Transverse colon (tissue), 4 donors: Measurements from ENCODE around the gene KCNC4. TPM values are rescaled to one million over a fixed set of nuclear protein-coding genes. Genes with fewer than 3 reads are reported as not detected.

Experiments used
- DNase-seq: peaks from one replicate; pipeline ENCODE4 v3.0.0-alpha.2; 2019
- H3K27ac ChIP-seq, 4 donors: fragments of 200-600 bp; sonication (generic); 2 replicates each; pipeline ENCODE4 v1.5.1; 2016 to 2018; ENCODE audit warnings: inconsistent platforms in 4 of 4
- H3K27me3 ChIP-seq: fragments of 200-600 bp; sonication (generic); 2 replicates; pipeline ENCODE4 v1.5.1; 2017; ENCODE audit warnings: inconsistent platforms
- H3K36me3 ChIP-seq, 4 donors: fragments of 200-600 bp; sonication (generic); 2 replicates each; pipeline ENCODE4 v1.5.1; 2017 to 2019; ENCODE audit warnings: inconsistent platforms in 4 of 4
- H3K4me1 ChIP-seq, 4 donors: fragments of 200-600 bp; sonication (generic); 2 replicates each; pipeline ENCODE4 v1.5.1; 2017 to 2020; ENCODE audit warnings: inconsistent platforms in 4 of 4
- H3K4me3 ChIP-seq, 4 donors: fragments of 200-600 bp; sonication (generic); 1 replicate in 1 of 4; 2 replicates in 3 of 4; pipeline versions ENCODE4 v1.5.1 to v1.6.1; 2017 to 2019; ENCODE audit warnings: inconsistent platforms in 4 of 4
- H3K9me3 ChIP-seq, 2 donors: fragments of 200-600 bp; sonication (generic); 2 replicates each; pipeline ENCODE4 v1.5.1; 2017 to 2019; ENCODE audit warnings: inconsistent platforms in 2 of 2
- CTCF ChIP-seq, 5 experiments: fragments of 200-600 bp in 3 of 5; fragments of 450-650 bp in 2 of 5; sonication (generic) in 3 of 5; IDR thresholded peaks; 1 replicate in 2 of 5; 2 replicates in 3 of 5; pipeline ENCODE4 v1.5.1; 2016 to 2017; ENCODE audit warnings: antibody characterized with exemption in 5 of 5, inconsistent platforms in 3 of 5, mild to moderate bottlenecking in 2 of 5, moderate library complexity in 1 of 5
- EP300 ChIP-seq: sonication (generic); formaldehyde crosslinking; IDR thresholded peaks from one replicate; pipeline ENCODE4 v1.6.1; 2017; ENCODE audit warnings: antibody characterized with exemption, low read depth
- POLR2A ChIP-seq: fragments of 450-650 bp; IDR thresholded peaks from one replicate; pipeline ENCODE4 v1.6.1; 2016; ENCODE audit warnings: antibody characterized with exemption, mild to moderate bottlenecking, moderate library complexity
- POLR2AphosphoS5 ChIP-seq, 3 donors: sonication (generic); formaldehyde crosslinking; IDR thresholded peaks; one replicate each; pipeline ENCODE4 v1.6.1; 2016; ENCODE audit warnings: antibody characterized with exemption in 3 of 3
- WGBS, 2 donors: methylation state at CpG; one replicate each; pipeline ENCODE4 v1.1.5; 2018; ENCODE audit warnings: low coverage in 1 of 2; 5-methylcytosine and 5-hydroxymethylcytosine counted together
- in situ Hi-C, 4 donors: fragments of 200-750 bp; cut with MboI; loops; one replicate each; pipeline versions ENCODE4 v1.15.0 to v1.15.1; 2017; ENCODE audit warnings: low sequenced_read_pairs in 3 of 4, low pct_ligation_motif_present in 1 of 4, low pct_unique_long_range_greater_than_20kb in 1 of 4
- intact Hi-C: fragments of 100-400 bp; cut with DNase I; formaldehyde crosslinking; loops from one replicate; pipeline ENCODE4 v1.15.1; 2023; ENCODE audit warnings: low total_unique reads
- total RNA-seq, 4 donors: library from RNA; depleted of rRNA; stranded (reverse); fragments of >200 nt; gene quantifications; one replicate each; pipeline ENCODE4 v1.1.0, GENCODE V29; 2016

The KCNC4 gene
- total RNA-seq, 4 donors from 2014 or later = 1.8 to 25.8 (median 4.9) TPM

GRCh38 chr1:110210604-110211495, 736 bp downstream of the KCNC4 start:
- intact Hi-C loops (no loop called here), in situ Hi-C loops (no loop called here)
- H3K36me3 ChIP-seq = no peaks in the 10 kb centered on the region
- 1% methylated on average over 50 of the region's 101 CpGs; no CpG with 5 or more reads in 1 of the 2 donors for WGBS, 2 donors
- H3K4me3 ChIP-seq = peak overlapping the region; percentile 48 to 90 (median 80)
- peak; percentile 30 for TF ChIP-seq POLR2A
- no peak for TF ChIP-seq POLR2AphosphoS5 (IDR thresholded peaks at IDR 0.05)
- H3K4me1 ChIP-seq = peaks cover 5 to 34% (median 14%) of the 10 kb centered on the region in 4 donors
- peak; percentile 68 for DNase-seq
- peak overlapping the region; percentile 87 to 96 (median 92) for H3K27ac ChIP-seq
- no peaks in the 10 kb centered on the region for H3K9me3 ChIP-seq
- H3K27me3 ChIP-seq = peaks cover 7% of the 10 kb centered on the region

- TF ChIP-seq EP300 = no peak
- no peak for TF ChIP-seq POLR2AphosphoS5 (IDR thresholded peaks at IDR 0.05)
- no peak for TF ChIP-seq CTCF (IDR thresholded peaks at IDR 0.05)
- no peak for TF ChIP-seq POLR2A
- peak overlapping the region in 1 of 4 donors; percentile 94 for H3K27ac ChIP-seq
- H3K4me1 ChIP-seq = peaks cover 5 to 34% (median 14%) of the 10 kb centered on the region in 4 donors
- WGBS, 2 donors = 30% methylated on average over 70 of the region's 81 CpGs; no CpG with 5 or more reads in 1 of the 2 donors
- intact Hi-C loops = no loop called here
- no peaks in the 10 kb centered on the region for H3K36me3 ChIP-seq
- in situ Hi-C loops = no loop called here
- peaks cover 7% of the 10 kb centered on the region for H3K27me3 ChIP-seq
- H3K9me3 ChIP-seq = no peaks in the 10 kb centered on the region
- peak overlapping the region; percentile 48 to 90 (median 80) for H3K4me3 ChIP-seq
- no peak for DNase-seq
Measured at GRCh38 chr1:110211496-110212168, 1.5 kb downstream of the KCNC4 start.

GRCh38 chr1:110212169-110213142, 2.3 kb downstream of the KCNC4 start:
- peaks cover 5 to 34% (median 14%) of the 10 kb centered on the region in 4 donors for H3K4me1 ChIP-seq

More at GRCh38 chr1:110212169-110213142, 2.3 kb downstream of the KCNC4 start:
- Histone ChIP-seq H3K36me3 (no peaks in the 10 kb centered on the region), H3K4me3 (peak overlapping the region in 1 of 4 donors; percentile 88), H3K27me3 (peaks cover 7% of the 10 kb centered on the region), H3K9me3 (no peaks in the 10 kb centered on the region), H3K27ac (no peak overlapping the region)
- no peak for DNase-seq
- TF ChIP-seq POLR2AphosphoS5 (IDR thresholded peaks at IDR 0.05) = no peak
- no peak for TF ChIP-seq POLR2A
- TF ChIP-seq CTCF (IDR thresholded peaks at IDR 0.05) = no peak
- no peak for TF ChIP-seq EP300
- in situ Hi-C loops (no loop called here), intact Hi-C loops (no loop called here)
- WGBS, 2 donors = 61% methylated on average over 18 of the region's 20 CpGs; no CpG with 5 or more reads in 1 of the 2 donors
